ENCODE measurements around the gene USP44. TPM values are rescaled to one million over a fixed set of nuclear protein-coding genes. Genes with fewer than 3 reads are reported as not detected.

Gene USP44
- total RNA-seq, 1 experiment from 2014 or later: not detected

DNA sequence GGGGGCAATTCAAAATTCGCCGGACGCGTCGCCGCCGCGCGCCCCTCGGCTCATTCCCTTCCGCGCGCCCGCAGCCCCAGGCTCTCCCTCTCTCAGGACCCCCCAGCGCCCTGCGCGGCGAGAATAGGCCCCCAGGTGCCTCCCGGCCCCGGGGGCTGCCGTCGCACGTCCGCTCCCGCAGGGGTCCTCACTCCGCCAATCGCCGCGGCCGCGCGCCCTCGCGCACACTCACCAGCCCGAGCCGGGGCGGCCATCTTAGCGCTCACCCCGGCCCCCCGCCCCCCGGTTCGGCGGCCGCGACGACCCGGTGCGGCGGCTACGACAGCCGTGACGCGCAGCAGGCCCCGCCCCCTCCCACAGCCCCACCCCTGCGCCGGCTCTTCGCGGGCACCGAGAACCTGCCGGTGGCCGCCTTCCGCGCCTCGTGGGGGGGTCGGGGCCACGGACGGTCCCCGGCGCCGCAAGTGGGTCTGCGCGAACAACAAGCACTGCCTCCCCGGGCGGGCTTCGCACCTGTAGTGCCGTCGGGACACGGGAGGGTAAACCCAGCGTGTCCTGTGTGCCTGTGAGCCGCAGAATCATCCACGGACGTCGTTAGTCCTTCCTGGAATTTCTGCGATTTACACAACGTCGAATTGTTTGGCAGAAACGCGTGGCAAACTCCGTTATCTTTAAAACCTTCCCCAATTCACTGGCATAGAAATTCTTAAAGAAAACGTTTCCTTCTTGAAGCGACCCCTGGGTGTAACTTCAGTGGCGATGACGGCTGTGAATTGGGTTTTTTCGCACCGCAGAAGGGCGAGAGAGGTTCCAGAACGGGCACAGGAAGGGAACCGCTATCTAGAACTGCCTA, 2.5 kb downstream of the USP44 start:
- no peak for DNase-seq (ENCODE audit: extremely low read depth, low read depth)

- no peak for DNase-seq (ENCODE audit: extremely low read depth, low read depth)
Measured at GRCh38 chr12:95548056-95548538, 3.2 kb downstream of the USP44 start.

GRCh38 chr12:95547522-95548055, 3.7 kb downstream of the USP44 start:
- no peak for DNase-seq (ENCODE audit: extremely low read depth, low read depth)

DNA sequence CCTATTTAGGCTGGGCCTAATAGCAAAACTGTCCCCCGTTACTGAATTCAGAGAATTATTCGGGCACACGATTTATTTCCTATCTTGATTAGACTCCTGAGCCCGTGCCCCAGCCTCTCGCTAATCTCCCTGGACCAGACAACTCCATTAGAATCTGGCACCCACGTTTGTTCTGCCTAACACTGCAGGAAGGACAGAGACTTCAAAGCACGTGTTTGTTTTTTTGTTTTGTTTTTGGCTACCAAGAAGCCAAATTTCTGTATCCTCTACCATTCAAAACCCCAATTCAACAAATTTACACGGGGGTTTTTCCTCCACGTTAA, 4.8 kb downstream of the USP44 start:
- DNase-seq (ENCODE audit: extremely low read depth, low read depth): no peak

DNA sequence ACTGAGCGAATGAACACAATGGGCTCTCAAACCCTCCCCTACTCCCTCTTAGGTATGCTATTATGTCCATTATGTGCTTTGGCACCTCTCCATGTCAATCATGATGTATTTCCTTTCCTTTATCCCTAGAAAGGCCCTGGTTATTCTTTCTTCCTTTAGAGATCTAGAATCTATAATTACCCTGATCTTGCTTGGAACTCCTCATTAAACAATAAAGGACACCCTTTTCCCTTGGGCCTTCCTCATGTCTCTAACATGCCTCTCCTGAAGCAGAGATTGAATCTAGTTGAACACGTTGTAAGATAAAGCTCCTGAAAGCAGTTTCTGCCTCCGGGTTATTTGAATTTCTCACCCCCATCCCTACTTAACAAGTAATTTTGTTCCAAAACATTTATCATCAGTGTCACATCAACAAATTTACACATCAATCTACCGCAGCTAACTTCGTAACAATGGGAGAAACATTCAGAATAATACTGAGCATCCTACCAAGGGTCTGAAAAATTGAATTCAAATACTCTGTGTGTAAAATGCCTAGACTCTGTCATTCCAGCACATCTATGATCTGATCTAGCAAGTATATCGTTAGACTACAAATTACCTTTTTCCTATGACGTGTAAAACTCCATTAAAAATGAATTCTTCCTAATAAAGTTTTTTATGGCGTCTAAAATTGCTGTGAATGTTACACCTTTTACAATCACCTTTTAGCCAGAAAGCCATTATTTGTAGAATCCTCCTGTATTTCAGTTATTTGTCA, 5.4 kb downstream of the USP44 start:
- no peak for DNase-seq (ENCODE audit: extremely low read depth, low read depth)

DNA sequence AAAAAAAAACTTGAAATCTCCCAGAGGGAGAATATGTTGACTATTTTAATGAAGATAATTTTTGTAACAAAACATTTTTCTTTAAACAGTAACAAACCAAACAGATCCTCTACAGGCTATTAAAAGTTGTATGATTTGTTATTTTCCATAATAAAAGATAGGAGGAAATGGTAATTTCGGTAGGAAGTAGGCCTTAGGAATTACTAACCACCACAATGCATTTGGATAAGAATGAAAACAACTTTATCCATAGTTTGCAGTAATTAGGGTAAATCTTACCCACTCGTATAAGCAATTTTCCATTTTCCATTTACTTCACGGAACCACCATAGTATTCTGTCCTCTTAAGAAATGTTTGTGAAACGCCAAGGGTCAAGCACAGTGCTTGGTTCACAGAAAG, 6.0 kb downstream of the USP44 start:
- DNase-seq (ENCODE audit: extremely low read depth, low read depth): no peak

DNA sequence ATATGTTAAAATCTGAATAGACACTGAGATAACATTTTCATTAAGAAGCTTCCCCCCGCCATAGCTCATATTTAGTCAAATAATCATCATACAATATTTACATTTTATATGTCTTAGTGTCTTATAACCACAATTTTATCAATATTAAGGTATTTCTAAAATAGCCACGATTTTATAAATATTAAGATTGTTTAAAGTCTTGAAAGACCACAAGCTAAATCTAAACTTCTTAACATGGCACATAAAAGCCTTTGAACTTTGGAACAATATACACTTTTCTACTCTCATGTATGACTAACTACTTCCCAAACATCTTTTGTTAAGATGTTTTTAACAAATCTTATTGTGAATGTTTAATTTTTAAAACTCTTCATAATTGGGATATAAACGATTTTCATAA, 6.5 kb downstream of the USP44 start:
- DNase-seq (ENCODE audit: extremely low read depth, low read depth): no peak

DNA sequence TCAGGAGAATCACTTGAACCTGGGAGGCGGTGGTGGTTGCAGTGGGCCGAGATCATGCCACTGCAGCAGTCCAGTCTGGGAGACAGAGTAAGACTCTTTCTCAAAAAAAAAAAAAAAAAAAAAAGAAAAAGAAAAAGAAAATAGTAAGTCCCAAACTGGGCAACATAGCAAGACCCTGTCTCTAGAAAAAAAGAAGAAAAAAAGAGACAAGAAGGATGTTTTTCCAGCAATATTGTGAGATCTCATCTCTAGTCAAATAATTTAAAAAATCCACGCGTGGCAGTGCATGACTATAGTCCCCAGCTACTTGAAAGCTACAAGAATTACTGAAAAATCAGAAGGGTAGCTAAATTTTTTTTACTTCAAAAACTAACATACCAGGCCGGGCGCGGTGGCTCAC, 8.0 kb downstream of the USP44 start:
- no peak for DNase-seq (ENCODE audit: extremely low read depth, low read depth)

DNA sequence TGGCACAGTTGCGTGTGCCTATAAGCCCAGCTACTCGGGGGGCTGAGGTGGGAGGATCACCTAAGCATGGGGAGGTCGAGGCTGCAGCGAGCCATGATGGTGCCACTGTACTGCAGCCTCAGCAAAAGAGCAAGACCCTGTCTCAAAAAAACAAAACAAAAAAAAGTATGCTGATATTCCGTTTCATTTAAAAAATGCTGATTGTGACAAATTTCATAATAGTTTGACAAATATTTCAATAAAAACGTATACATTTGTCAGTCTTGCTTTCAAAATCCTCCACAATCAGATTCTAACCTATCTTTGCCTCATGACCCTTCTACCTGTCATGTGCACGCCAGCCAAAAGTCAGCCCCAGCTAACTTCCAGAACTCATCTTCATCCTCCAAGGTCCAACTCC, 9.8 kb downstream of the USP44 start:
- no peak for DNase-seq (ENCODE audit: extremely low read depth, low read depth)

DNA sequence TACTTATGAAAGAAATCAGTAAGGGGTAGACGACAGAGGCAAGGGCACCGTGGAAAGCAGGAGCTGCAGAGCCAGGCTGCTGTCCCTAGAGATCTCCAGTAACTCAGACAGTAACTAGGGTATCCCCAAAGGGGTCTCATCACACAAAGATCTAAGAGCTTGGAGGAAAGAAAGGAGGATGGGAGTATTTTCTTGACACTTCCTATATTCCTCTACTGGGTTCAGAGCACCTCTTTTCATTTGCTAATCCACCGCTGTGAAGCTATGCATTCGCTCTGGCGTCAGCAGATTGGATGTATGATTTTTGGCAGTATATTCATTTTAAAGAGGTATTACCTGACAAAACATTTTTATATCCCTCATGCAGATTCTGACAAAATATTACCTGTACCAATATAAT, 12.6 kb downstream of the USP44 start:
- DNase-seq (ENCODE audit: extremely low read depth, low read depth): no peak

DNA sequence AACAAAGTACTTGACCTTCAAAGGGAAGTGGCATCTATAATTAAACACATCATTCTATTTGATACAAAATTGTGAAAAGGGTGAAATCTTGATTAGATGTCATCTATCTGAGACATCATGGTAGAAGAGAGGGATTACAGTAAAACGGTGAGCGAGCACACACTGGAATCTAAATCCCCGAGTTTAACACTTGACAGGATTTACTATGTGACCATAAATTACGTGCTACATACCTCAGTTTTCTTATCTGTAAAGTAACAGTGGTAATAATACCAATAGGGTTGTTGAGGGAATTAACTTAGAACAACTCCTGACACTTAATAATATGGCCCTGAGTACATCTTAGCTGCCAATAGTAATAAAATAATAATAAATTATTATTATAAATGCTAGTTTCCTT, 13.3 kb downstream of the USP44 start:
- no peak for DNase-seq (ENCODE audit: extremely low read depth, low read depth)

DNA sequence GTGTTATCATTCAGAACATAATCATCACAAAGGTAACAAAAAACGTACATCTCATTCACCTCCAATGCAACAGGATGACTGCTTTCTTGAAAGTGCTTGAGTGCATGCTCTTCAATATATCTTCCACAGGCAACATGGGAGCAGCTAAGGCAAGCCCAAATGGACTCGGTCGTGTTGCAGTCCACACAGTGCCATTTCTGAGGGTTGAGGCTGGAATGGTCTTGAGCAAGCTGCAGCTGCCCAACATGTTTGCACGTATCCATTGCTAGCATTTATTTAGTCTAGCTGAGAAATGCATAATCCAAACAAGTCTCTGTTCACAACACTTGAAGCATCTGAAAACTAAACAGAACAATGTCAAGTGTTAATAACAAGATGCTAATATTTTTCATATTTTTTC, 17.3 kb downstream of the USP44 start:
- DNase-seq (ENCODE audit: extremely low read depth, low read depth): no peak

GRCh38 chr12:95532851-95533250, 18.4 kb downstream of the USP44 start:
- DNase-seq (ENCODE audit: extremely low read depth, low read depth): no peak

- no peak for DNase-seq (ENCODE audit: extremely low read depth, low read depth)
Measured at GRCh38 chr12:95529693-95530225, 21.5 kb downstream of the USP44 start.

DNA sequence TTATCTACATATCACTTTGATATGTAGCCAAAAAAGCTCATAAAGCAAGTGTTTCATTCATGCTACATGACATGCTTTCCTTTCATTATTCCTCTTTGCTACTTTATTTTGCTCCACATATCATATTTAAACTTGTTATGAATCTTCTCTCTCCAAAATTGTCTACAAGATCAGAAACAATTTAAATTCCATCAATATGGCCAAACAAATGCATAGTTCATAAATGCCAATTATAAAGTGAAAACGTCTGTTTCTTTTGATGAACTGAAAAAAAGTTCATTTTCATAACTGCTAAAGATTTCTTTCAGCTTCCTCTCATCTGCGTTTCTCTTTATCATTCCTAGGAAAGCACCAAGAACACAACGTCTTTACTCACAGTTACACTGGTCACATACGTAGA, 22.8 kb downstream of the USP44 start:
- no peak for DNase-seq (ENCODE audit: extremely low read depth, low read depth)

DNA sequence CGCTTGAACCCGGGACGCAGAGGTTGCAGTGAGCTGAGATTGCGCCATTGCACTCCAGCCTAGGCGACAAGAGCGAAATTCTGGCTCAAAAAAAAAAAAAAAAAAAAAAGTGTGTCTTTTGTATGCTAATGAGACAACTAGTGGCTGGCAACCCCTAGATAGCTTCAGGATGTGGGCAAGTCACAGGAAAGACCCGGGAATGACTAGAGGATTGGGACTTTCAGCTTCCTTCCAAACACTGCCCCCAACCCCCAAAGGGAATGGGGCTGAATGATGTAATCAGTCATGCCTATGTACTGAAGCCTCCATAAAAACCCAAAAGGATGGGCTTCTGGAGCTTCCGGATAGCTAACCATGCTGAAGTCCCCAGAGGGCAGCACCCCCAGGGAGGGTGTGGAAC, 28.6 kb downstream of the USP44 start:
- DNase-seq (ENCODE audit: extremely low read depth, low read depth): no peak

GRCh38 chr12:95520816-95521215, 30.5 kb downstream of the USP44 start:
- DNase-seq (ENCODE audit: extremely low read depth, low read depth): no peak

GRCh38 chr12:95518944-95519343, 32.3 kb downstream of the USP44 start:
- no peak for DNase-seq (ENCODE audit: extremely low read depth, low read depth)

DNA sequence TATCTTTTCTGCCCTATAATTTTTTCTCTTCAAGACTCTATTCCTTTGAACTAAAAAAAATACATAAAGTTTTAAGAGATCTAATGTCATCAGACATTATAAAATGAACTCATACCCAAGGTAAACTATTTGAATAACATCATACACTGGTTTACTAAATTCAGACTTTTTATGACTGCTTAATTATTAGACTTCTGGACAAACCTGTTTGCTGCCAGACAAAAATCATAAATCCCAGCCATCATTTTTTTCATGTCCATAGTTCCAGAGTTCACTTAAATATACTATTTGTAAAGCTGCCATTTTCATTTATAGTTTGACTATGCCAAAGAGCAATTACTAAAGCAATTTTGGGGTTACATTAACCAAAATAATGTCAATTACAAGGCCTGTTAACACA, 34.0 kb downstream of the USP44 start:
- no peak for DNase-seq (ENCODE audit: extremely low read depth, low read depth)

GRCh38 chr12:95516757-95517156, 34.5 kb downstream of the USP44 start:
- no peak for DNase-seq (ENCODE audit: extremely low read depth, low read depth)

- no peak for DNase-seq (ENCODE audit: extremely low read depth, low read depth)
Measured at GRCh38 chr12:95515197-95515596, 36.1 kb downstream of the USP44 start.

DNA sequence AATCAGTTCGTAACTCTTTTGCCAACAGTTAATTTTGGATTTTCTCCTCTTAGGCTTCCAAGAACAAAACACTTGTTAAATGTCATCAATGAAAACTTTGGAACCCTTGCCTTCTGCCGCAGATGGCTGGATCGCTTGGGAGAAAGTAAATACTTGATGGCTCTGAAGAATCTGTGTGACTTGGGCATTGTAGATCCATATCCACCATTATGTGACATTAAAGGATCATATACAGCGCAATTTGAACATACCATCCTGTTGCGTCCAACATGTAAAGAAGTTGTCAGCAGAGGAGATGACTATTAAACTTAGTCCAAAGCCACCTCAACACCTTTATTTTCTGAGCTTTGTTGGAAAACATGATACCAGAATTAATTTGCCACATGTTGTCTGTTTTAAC, 37.7 kb downstream of the USP44 start:
- no peak for DNase-seq (ENCODE audit: extremely low read depth, low read depth)
